ENCODE data around the gene STAMBP.
"Not testable (repeated sequence)": the region's sequence is repeated elsewhere in the genome, so short reads cannot be mapped to it uniquely, and the experiment has no call there.

Gene STAMBP

DNA sequence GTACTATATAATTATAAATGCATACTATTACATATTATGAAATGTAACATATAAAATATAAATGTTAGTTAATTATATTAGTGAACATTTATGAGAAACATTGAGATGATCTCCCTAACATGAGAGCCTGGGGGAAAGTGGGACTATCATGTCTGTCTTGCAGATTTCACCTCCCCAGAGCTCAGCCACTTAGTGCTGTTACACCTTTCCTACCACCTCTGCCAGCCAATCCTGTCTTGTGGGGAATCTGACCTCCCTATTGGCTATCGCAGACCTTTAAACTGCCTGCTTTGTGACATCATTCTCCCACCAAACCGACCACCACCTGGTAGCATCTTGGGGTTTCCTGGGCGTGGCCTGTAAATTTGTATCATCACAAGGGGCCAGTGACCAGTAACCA is 44.9 kb upstream of the STAMBP start, which contains the start of gene C2orf78:
C2orf78 (plus strand) TSS at position 301 of the 400 bp plus-strand sequence. CDS start 127 bp downstream, outside the sequence.
- not testable (repeated sequence) for H2BK12ac ChIP-seq (ENCODE audit: low read length); H3K27me3 ChIP-seq (ENCODE audit: control insufficient read depth in 3 of 3, insufficient read depth in 3 of 3, low read depth in 1 of 3, low read length in 3 of 3); H3K9ac ChIP-seq (ENCODE audit: low read depth, low read length, poor library complexity); H3K14ac ChIP-seq (ENCODE audit: low read length); H3K4me1 ChIP-seq (ENCODE audit: control insufficient read depth in 2 of 2, insufficient read depth in 1 of 2, low read depth in 1 of 2, low read length in 2 of 2); H3K4me2 ChIP-seq (ENCODE audit: insufficient read depth, low read length, poor library complexity, severe bottlenecking); DNase-seq (ENCODE audit: low spot score); H2AK5ac ChIP-seq (ENCODE audit: low read depth, low read length); H3K4me3 ChIP-seq (ENCODE audit: low read length in 2 of 2); H3K18ac ChIP-seq (ENCODE audit: low read length); H2BK5ac ChIP-seq (ENCODE audit: low read length); H3K9me3 ChIP-seq (replicated peaks in 1 of 2; ENCODE audit: control insufficient read depth in 2 of 2, insufficient read depth in 1 of 2, low read depth in 1 of 2, low read length in 2 of 2); H3K23ac ChIP-seq (ENCODE audit: low read depth, low read length, poor library complexity); H3K79me1 ChIP-seq (ENCODE audit: low read depth, low read length); H3K36me3 ChIP-seq (replicated peaks in 1 of 2; ENCODE audit: control insufficient read depth in 2 of 2, insufficient read depth in 2 of 2, low read length in 2 of 2); H3K4ac ChIP-seq (ENCODE audit: low read length); H2BK15ac ChIP-seq (ENCODE audit: low read length); H4K8ac ChIP-seq (ENCODE audit: low read depth, low read length); H4K91ac ChIP-seq (ENCODE audit: low read depth, low read length, poor library complexity); H3K27ac ChIP-seq (replicated peaks; ENCODE audit: low read length); H2BK120ac ChIP-seq (ENCODE audit: low read depth, low read length)
- WGBS, 2 donors (ENCODE audit: extremely low coverage in 2 of 2, insufficient read length in 2 of 2, insufficient replicate concordance in 1 of 2), result no CpG with 5 or more reads among the region's 3 CpGs
- H2AFZ ChIP-seq (ENCODE audit: low read length), result peak within 1 kb of the TSS; percentile 64

DNA sequence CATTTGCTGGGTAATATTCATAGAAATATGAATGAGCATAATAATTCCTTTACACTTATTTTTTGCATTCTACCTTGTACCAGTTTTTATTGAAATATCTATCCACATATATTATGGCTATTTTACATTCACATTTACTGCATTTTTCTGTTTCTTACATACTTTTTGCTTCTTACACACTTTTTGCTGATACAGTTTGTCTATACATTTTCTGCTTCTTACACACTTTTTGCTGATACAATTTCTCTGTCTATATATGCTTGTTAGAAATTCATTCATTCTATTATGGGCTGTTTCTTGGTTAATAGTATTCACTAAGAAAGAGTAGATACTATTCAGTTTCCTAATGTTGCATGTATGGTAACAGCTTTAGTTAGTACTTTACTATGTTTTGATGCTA is 16.9 kb upstream of the STAMBP start:
- Histone ChIP-seq H4K8ac (ENCODE audit: low read depth, low read length) (no peak overlapping the region), H2BK12ac (ENCODE audit: low read length) (no peak overlapping the region), H3K4ac (ENCODE audit: low read length) (no peak overlapping the region), H4K91ac (ENCODE audit: low read depth, low read length, poor library complexity) (no peak overlapping the region), H2BK5ac (ENCODE audit: low read length) (no peak overlapping the region), H3K4me3 (ENCODE audit: low read length in 2 of 2) (no peak overlapping the region), H2BK120ac (ENCODE audit: low read depth, low read length) (no peak overlapping the region), H3K4me1 (ENCODE audit: control insufficient read depth in 2 of 2, insufficient read depth in 1 of 2, low read depth in 1 of 2, low read length in 2 of 2) (no peaks in the 10 kb centered on the region), H3K79me1 (ENCODE audit: low read depth, low read length) (no peaks in the 10 kb centered on the region), H3K23ac (ENCODE audit: low read depth, low read length, poor library complexity) (no peak overlapping the region), H2AK5ac (ENCODE audit: low read depth, low read length) (no peak overlapping the region), H3K27ac (replicated peaks; ENCODE audit: low read length) (no peak overlapping the region), H2BK15ac (ENCODE audit: low read length) (no peak overlapping the region), H3K36me3 (replicated peaks in 1 of 2; ENCODE audit: control insufficient read depth in 2 of 2, insufficient read depth in 2 of 2, low read length in 2 of 2) (no peaks in the 10 kb centered on the region), H3K4me2 (ENCODE audit: insufficient read depth, low read length, poor library complexity, severe bottlenecking) (no peak overlapping the region), H2AFZ (ENCODE audit: low read length) (no peak overlapping the region), H3K27me3 (ENCODE audit: control insufficient read depth in 3 of 3, insufficient read depth in 3 of 3, low read depth in 1 of 3, low read length in 3 of 3) (peaks cover 0 to 42% (median 3%) of the 10 kb centered on the region in 3 experiments), H3K9me3 (replicated peaks in 1 of 2; ENCODE audit: control insufficient read depth in 2 of 2, insufficient read depth in 1 of 2, low read depth in 1 of 2, low read length in 2 of 2) (no peaks in the 10 kb centered on the region), H3K14ac (ENCODE audit: low read length) (no peak overlapping the region), H3K9ac (ENCODE audit: low read depth, low read length, poor library complexity) (no peak overlapping the region), H3K18ac (ENCODE audit: low read length) (no peak overlapping the region)
- DNase-seq (ENCODE audit: low spot score), result no peak

DNA sequence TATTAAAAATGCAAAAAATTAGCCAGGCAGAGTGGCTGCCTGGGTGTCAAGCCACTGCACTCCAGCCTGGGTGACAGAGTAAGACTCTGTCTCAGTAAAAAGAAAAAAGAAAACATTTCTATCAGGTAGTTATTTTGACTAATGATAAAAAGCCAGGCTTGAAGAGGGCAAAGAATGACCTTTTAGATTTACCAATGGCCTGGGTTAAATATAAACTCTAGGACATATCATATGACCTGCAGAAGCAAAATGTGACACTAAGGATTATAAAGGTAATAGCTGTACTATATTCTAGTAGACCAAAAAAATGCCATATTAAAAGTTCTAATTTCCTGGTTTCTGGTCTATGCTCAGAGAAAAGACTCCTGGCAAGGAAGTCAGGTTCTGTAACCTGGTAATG is 16.1 kb upstream of the STAMBP start:
- Histone ChIP-seq H3K18ac (ENCODE audit: low read length) (no peak overlapping the region), H3K23ac (ENCODE audit: low read depth, low read length, poor library complexity) (no peak overlapping the region), H3K36me3 (replicated peaks in 1 of 2; ENCODE audit: control insufficient read depth in 2 of 2, insufficient read depth in 2 of 2, low read length in 2 of 2) (no peaks in the 10 kb centered on the region), H3K4me3 (ENCODE audit: low read length in 2 of 2) (no peak overlapping the region), H3K14ac (ENCODE audit: low read length) (no peak overlapping the region), H3K4me1 (ENCODE audit: control insufficient read depth in 2 of 2, insufficient read depth in 1 of 2, low read depth in 1 of 2, low read length in 2 of 2) (no peaks in the 10 kb centered on the region), H2BK12ac (ENCODE audit: low read length) (no peak overlapping the region), H3K79me1 (ENCODE audit: low read depth, low read length) (no peaks in the 10 kb centered on the region), H3K4me2 (ENCODE audit: insufficient read depth, low read length, poor library complexity, severe bottlenecking) (no peak overlapping the region), H3K27ac (replicated peaks; ENCODE audit: low read length) (no peak overlapping the region), H4K8ac (ENCODE audit: low read depth, low read length) (no peak overlapping the region), H3K9ac (ENCODE audit: low read depth, low read length, poor library complexity) (no peak overlapping the region), H3K27me3 (ENCODE audit: control insufficient read depth in 3 of 3, insufficient read depth in 3 of 3, low read depth in 1 of 3, low read length in 3 of 3) (peaks cover 0 to 42% (median 3%) of the 10 kb centered on the region in 3 experiments), H2BK120ac (ENCODE audit: low read depth, low read length) (no peak overlapping the region), H2AK5ac (ENCODE audit: low read depth, low read length) (no peak overlapping the region), H3K4ac (ENCODE audit: low read length) (no peak overlapping the region), H4K91ac (ENCODE audit: low read depth, low read length, poor library complexity) (no peak overlapping the region), H2BK15ac (ENCODE audit: low read length) (no peak overlapping the region), H3K9me3 (replicated peaks in 1 of 2; ENCODE audit: control insufficient read depth in 2 of 2, insufficient read depth in 1 of 2, low read depth in 1 of 2, low read length in 2 of 2) (no peaks in the 10 kb centered on the region), H2AFZ (ENCODE audit: low read length) (no peak overlapping the region), H2BK5ac (ENCODE audit: low read length) (no peak overlapping the region)
- no peak for DNase-seq (ENCODE audit: low spot score)

DNA sequence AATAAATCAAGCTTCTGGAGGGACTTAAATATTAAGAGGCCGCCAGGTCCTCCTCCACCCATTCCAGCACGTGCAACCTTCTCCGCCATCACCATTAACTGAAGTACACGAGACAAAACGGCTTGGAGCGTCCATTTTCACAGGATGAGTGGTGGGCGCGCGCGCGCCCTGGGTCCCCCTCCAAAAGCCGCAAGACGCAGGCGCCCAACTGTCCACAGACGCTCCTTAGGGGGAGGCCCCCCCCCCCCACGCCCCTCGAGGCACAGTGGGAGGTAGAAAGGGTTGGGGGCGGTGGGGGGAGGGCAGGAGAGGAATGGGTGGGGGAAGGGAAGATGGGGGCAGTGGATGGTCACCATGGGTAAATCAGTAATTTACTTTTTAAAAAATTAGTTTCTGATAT is 10.5 kb upstream of the STAMBP start:
- H2AK5ac ChIP-seq (ENCODE audit: low read depth, low read length), result peak overlapping the region; percentile 47
- no peak overlapping the region for H3K4ac ChIP-seq (ENCODE audit: low read length)
- H3K4me2 ChIP-seq (ENCODE audit: insufficient read depth, low read length, poor library complexity, severe bottlenecking), result no peak overlapping the region
- H2BK5ac ChIP-seq (ENCODE audit: low read length), result no peak overlapping the region
- H2BK15ac ChIP-seq (ENCODE audit: low read length), result no peak overlapping the region
- H3K4me1 ChIP-seq (ENCODE audit: control insufficient read depth in 2 of 2, insufficient read depth in 1 of 2, low read depth in 1 of 2, low read length in 2 of 2), result no peaks in the 10 kb centered on the region
- no peak overlapping the region for H4K8ac ChIP-seq (ENCODE audit: low read depth, low read length)
- H3K27ac ChIP-seq (replicated peaks; ENCODE audit: low read length), result no peak overlapping the region
- no peak overlapping the region for H3K14ac ChIP-seq (ENCODE audit: low read length)
- H3K9me3 ChIP-seq (replicated peaks in 1 of 2; ENCODE audit: control insufficient read depth in 2 of 2, insufficient read depth in 1 of 2, low read depth in 1 of 2, low read length in 2 of 2), result no peaks in the 10 kb centered on the region
- H4K91ac ChIP-seq (ENCODE audit: low read depth, low read length, poor library complexity), result no peak overlapping the region
- no peak for DNase-seq (ENCODE audit: low spot score)
- no peak overlapping the region for H3K23ac ChIP-seq (ENCODE audit: low read depth, low read length, poor library complexity)
- no peak overlapping the region for H2BK120ac ChIP-seq (ENCODE audit: low read depth, low read length)
- WGBS, 2 donors (ENCODE audit: extremely low coverage in 2 of 2, insufficient read length in 2 of 2, insufficient replicate concordance in 1 of 2), result no CpG with 5 or more reads among the region's 18 CpGs
- H3K18ac ChIP-seq (ENCODE audit: low read length), result no peak overlapping the region
- H3K4me3 ChIP-seq (ENCODE audit: low read length in 2 of 2), result no peak overlapping the region
- H3K36me3 ChIP-seq (replicated peaks in 1 of 2; ENCODE audit: control insufficient read depth in 2 of 2, insufficient read depth in 2 of 2, low read length in 2 of 2), result no peaks in the 10 kb centered on the region
- no peak overlapping the region for H2BK12ac ChIP-seq (ENCODE audit: low read length)
- H3K27me3 ChIP-seq (ENCODE audit: control insufficient read depth in 3 of 3, insufficient read depth in 3 of 3, low read depth in 1 of 3, low read length in 3 of 3), result peaks cover 0 to 55% (median 3%) of the 10 kb centered on the region in 3 experiments
- H3K79me1 ChIP-seq (ENCODE audit: low read depth, low read length), result no peaks in the 10 kb centered on the region
- no peak overlapping the region for H3K9ac ChIP-seq (ENCODE audit: low read depth, low read length, poor library complexity)
- no peak overlapping the region for H2AFZ ChIP-seq (ENCODE audit: low read length)

Data from neuronal stem cell (in vitro differentiated cells).